K562 (cell line): ENCODE results near the gene PAF1. TPM values are rescaled to one million over a fixed set of nuclear protein-coding genes. Genes with fewer than 3 reads are reported as not detected.
A peak's percentile ranks its signal among the peaks of the same experiment; 100 is the strongest.

Experiments used
- CREB1 ChIP-seq, 2 experiments: sonication (generic) in 1 of 2; formaldehyde crosslinking in 1 of 2; IDR thresholded peaks; 2 replicates each; pipeline versions ENCODE4 v1.6.1 to v1.8.0; 2012 to 2022; ENCODE audit warnings: inconsistent platforms in 1 of 2, mild to moderate bottlenecking in 1 of 2, missing genetic modification reagents in 1 of 2, moderate library complexity in 1 of 2
- HMGN3 ChIP-seq: IDR thresholded peaks from 2 replicates; pipeline ENCODE4 v1.6.1; 2011; ENCODE audit warnings: borderline replicate concordance, low read depth, mild to moderate bottlenecking, mixed read lengths, low read length; ENCODE audit not compliant: insufficient read length; ENCODE audit errors: extremely low read depth
- KDM5B ChIP-seq: fragments of 200-600 bp; sonication (generic); IDR thresholded peaks from 2 replicates; pipeline ENCODE4 v1.6.1; 2012; ENCODE audit warnings: low read depth, mild to moderate bottlenecking, moderate library complexity, low read length, control low read depth, inconsistent platforms; ENCODE audit not compliant: insufficient replicate concordance
- MYBL2 ChIP-seq, 2 experiments: fragments of 450-650 bp in 1 of 2; sonication (generic) in 1 of 2; formaldehyde crosslinking in 1 of 2; IDR thresholded peaks; 2 replicates each; pipeline versions ENCODE4 v1.6.1 to v1.8.1; 2017 to 2022; ENCODE audit warnings: borderline replicate concordance in 1 of 2, inconsistent platforms in 1 of 2, low read depth in 1 of 2, mild to moderate bottlenecking in 1 of 2, missing genetic modification reagents in 1 of 2, moderate library complexity in 1 of 2
- ZBTB2 ChIP-seq: fragments of 450-650 bp; IDR thresholded peaks from 2 replicates; pipeline ENCODE4 v1.6.1; 2016; ENCODE audit warnings: antibody characterized with exemption
- polyA plus RNA-seq, 8 experiments: library from polyadenylated mRNA; depleted of rRNA in 4 of 8; stranded (reverse) in 5 of 8; unstranded in 3 of 8; fragments of >200 nt; fragmentation: Nextera tagmentation in 2 of 8; fragmentation: Illumina TruSeq in 1 of 8; extraction: Ambion mirVana in 2 of 8; extraction: Trizol in 1 of 8; gene quantifications; 2 replicates each; pipeline versions ENCODE4 v1.2.1 to v1.2.3, GENCODE V29; 2011 to 2014; ENCODE audit warnings: inconsistent platforms in 1 of 8, missing spikeins in 1 of 8
- total RNA-seq, 7 experiments: library from RNA; depleted of rRNA in 6 of 7; stranded (reverse); fragments of >200 nt in 6 of 7; fragmentation: Illumina TruSeq in 2 of 7; extraction: Trizol in 2 of 7; gene quantifications; 2 replicates each; pipeline versions ENCODE4 v1.2.1 to v1.2.3, GENCODE V29; 2011 to 2021; ENCODE audit warnings: low replicate concordance in 1 of 7
- TF ChIP-seq, protein P1 (sequence below): fragments of 450-650 bp; IDR thresholded peaks from 2 replicates; pipeline ENCODE4 v1.6.1; 2016; ENCODE audit warnings: mild to moderate bottlenecking, moderate library complexity
- TF ChIP-seq, protein P2 (sequence below): fragments of 250-450 bp; sonication (Bioruptor Pico); IDR thresholded peaks from 2 replicates; pipeline ENCODE4 v1.4.0; 2020
- TF ChIP-seq, protein P3 (sequence below): sonication (generic); formaldehyde crosslinking; IDR thresholded peaks from 2 replicates; pipeline ENCODE4 v1.8.0; 2022; ENCODE audit warnings: mild to moderate bottlenecking, missing genetic modification reagents

Gene PAF1
- total and polyA plus RNA-seq, 9 of the 15 experiments (the other 6 are each of a cell fraction or from before 2014, with no cell fraction given): 1.5 to 45.0 (median 33.8) TPM

DNA sequence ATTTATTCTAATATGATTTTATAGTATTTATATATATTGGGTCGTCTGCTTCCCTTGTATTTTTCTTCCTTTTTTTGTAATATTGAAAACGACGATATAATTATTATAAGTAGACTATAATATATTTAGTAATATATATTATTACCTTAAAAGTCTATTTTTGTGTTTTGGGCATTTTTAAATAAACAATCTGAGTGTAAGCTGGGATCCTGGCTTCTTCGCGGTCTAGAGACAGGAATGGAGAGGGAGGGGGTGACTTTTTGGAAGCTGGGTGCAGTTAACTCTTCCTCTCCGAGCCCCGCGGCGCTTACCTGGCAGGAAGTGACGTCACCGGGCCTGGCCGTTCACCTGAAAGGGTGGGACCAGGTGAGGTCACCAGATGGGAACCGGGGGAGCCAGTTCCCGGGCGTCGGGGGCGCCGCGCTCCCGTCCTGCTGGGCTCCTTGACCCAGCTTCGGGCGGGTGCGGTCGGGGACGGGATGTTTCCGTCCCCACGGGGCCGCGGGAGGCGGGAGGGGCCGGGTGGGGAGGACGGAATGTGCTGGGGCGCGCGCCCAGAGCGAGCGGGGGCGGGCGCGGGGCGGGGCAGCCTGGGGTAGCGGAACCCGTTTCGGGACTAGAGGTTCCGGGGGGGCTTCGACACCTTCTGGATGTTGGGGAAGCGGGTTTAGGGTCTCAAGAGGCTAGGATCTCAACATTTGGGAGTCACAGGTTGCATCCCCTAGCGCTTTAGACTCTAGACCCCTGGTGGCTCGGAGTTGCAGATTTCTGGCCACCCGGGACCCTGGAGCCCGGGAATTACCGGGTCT is 18.5 kb upstream of the PAF1 start (continued):
- TF ChIP-seq, protein P1, sequence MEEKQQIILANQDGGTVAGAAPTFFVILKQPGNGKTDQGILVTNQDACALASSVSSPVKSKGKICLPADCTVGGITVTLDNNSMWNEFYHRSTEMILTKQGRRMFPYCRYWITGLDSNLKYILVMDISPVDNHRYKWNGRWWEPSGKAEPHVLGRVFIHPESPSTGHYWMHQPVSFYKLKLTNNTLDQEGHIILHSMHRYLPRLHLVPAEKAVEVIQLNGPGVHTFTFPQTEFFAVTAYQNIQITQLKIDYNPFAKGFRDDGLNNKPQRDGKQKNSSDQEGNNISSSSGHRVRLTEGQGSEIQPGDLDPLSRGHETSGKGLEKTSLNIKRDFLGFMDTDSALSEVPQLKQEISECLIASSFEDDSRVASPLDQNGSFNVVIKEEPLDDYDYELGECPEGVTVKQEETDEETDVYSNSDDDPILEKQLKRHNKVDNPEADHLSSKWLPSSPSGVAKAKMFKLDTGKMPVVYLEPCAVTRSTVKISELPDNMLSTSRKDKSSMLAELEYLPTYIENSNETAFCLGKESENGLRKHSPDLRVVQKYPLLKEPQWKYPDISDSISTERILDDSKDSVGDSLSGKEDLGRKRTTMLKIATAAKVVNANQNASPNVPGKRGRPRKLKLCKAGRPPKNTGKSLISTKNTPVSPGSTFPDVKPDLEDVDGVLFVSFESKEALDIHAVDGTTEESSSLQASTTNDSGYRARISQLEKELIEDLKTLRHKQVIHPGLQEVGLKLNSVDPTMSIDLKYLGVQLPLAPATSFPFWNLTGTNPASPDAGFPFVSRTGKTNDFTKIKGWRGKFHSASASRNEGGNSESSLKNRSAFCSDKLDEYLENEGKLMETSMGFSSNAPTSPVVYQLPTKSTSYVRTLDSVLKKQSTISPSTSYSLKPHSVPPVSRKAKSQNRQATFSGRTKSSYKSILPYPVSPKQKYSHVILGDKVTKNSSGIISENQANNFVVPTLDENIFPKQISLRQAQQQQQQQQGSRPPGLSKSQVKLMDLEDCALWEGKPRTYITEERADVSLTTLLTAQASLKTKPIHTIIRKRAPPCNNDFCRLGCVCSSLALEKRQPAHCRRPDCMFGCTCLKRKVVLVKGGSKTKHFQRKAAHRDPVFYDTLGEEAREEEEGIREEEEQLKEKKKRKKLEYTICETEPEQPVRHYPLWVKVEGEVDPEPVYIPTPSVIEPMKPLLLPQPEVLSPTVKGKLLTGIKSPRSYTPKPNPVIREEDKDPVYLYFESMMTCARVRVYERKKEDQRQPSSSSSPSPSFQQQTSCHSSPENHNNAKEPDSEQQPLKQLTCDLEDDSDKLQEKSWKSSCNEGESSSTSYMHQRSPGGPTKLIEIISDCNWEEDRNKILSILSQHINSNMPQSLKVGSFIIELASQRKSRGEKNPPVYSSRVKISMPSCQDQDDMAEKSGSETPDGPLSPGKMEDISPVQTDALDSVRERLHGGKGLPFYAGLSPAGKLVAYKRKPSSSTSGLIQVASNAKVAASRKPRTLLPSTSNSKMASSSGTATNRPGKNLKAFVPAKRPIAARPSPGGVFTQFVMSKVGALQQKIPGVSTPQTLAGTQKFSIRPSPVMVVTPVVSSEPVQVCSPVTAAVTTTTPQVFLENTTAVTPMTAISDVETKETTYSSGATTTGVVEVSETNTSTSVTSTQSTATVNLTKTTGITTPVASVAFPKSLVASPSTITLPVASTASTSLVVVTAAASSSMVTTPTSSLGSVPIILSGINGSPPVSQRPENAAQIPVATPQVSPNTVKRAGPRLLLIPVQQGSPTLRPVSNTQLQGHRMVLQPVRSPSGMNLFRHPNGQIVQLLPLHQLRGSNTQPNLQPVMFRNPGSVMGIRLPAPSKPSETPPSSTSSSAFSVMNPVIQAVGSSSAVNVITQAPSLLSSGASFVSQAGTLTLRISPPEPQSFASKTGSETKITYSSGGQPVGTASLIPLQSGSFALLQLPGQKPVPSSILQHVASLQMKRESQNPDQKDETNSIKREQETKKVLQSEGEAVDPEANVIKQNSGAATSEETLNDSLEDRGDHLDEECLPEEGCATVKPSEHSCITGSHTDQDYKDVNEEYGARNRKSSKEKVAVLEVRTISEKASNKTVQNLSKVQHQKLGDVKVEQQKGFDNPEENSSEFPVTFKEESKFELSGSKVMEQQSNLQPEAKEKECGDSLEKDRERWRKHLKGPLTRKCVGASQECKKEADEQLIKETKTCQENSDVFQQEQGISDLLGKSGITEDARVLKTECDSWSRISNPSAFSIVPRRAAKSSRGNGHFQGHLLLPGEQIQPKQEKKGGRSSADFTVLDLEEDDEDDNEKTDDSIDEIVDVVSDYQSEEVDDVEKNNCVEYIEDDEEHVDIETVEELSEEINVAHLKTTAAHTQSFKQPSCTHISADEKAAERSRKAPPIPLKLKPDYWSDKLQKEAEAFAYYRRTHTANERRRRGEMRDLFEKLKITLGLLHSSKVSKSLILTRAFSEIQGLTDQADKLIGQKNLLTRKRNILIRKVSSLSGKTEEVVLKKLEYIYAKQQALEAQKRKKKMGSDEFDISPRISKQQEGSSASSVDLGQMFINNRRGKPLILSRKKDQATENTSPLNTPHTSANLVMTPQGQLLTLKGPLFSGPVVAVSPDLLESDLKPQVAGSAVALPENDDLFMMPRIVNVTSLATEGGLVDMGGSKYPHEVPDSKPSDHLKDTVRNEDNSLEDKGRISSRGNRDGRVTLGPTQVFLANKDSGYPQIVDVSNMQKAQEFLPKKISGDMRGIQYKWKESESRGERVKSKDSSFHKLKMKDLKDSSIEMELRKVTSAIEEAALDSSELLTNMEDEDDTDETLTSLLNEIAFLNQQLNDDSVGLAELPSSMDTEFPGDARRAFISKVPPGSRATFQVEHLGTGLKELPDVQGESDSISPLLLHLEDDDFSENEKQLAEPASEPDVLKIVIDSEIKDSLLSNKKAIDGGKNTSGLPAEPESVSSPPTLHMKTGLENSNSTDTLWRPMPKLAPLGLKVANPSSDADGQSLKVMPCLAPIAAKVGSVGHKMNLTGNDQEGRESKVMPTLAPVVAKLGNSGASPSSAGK: no peak; the same call in 1 of the 2 replicates
- TF ChIP-seq, protein P2, sequence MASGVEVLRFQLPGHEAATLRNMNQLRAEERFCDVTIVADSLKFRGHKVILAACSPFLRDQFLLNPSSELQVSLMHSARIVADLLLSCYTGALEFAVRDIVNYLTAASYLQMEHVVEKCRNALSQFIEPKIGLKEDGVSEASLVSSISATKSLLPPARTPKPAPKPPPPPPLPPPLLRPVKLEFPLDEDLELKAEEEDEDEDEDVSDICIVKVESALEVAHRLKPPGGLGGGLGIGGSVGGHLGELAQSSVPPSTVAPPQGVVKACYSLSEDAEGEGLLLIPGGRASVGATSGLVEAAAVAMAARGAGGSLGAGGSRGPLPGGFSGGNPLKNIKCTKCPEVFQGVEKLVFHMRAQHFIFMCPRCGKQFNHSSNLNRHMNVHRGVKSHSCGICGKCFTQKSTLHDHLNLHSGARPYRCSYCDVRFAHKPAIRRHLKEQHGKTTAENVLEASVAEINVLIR (CRISPR knock-in tag): peak; percentile 75
- 0 out of 2 replicates have a peak, but pooled peaks have one; percentile 32 for TF ChIP-seq ZBTB2
- TF ChIP-seq KDM5B: peak; percentile 74
- TF ChIP-seq MYBL2 (IDR thresholded peaks at IDR 0.05; ENCODE audit: low read depth): no peak
- no peak for TF ChIP-seq MYBL2 (CRISPR knock-in tag; IDR thresholded peaks at IDR 0.05; ENCODE audit: borderline replicate concordance)
- TF ChIP-seq CREB1 (IDR thresholded peaks at IDR 0.05): peak; percentile 63
- peak; percentile 82; the same call in 1 of the 2 replicates for TF ChIP-seq CREB1 (CRISPR knock-in tag; IDR thresholded peaks at IDR 0.05)
- TF ChIP-seq, protein P3, sequence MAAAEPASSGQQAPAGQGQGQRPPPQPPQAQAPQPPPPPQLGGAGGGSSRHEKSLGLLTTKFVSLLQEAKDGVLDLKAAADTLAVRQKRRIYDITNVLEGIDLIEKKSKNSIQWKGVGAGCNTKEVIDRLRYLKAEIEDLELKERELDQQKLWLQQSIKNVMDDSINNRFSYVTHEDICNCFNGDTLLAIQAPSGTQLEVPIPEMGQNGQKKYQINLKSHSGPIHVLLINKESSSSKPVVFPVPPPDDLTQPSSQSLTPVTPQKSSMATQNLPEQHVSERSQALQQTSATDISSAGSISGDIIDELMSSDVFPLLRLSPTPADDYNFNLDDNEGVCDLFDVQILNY (CRISPR knock-in tag): no peak
- TF ChIP-seq HMGN3: peak; percentile 51
